GM21723 (cell line): ENCODE data around the gene ITK.

ENCODE experiments used
- ATAC-seq: cut with Tn5 transposase; IDR thresholded peaks from one replicate; pipeline ENCODE4 v1.9.1; 2021; ENCODE audit warnings: mild to moderate bottlenecking, moderate library complexity; ENCODE audit not compliant: unreplicated experiment

ITK gene

DNA sequence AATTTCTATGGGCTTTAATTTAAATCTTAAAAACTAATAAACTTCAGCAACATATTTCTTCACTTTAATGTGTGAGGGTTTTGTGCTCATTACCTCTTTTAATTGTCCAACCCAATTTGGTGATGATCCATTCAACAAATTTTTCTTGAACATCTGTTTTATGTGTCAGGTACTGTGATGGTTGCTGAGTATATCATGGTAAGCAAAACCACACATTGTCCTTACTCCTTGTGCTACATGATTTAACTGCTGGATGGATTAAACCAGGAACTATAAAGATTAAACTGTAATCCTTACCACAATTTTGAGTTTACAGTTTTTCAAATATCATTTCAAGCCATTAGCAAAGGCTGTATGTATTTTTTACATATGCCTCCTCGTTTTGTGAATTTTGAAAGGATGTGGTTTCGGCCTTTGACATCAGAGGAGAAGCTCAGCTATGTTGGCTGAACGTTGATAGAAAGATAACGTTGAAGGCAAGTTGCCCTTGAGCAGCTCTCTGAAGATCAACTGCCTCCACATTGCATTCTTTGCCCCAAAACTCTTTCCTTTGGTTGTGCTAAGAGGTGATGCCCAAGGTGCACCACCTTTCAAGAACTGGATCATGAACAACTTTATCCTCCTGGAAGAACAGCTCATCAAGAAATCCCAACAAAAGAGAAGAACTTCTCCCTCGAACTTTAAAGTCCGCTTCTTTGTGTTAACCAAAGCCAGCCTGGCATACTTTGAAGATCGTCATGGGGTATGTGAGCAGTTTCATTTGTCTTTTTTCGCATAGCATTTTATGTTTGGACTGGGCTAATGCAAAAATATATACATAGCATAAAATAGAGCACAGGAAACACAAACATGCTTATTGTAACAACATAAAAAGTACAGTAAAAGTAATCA is at the start of gene ITK:
ITK (plus strand) TSS at position 467 of the 891 bp plus-strand sequence; CDS start at position 605, 138 bp downstream.
- ATAC-seq: no peak

DNA sequence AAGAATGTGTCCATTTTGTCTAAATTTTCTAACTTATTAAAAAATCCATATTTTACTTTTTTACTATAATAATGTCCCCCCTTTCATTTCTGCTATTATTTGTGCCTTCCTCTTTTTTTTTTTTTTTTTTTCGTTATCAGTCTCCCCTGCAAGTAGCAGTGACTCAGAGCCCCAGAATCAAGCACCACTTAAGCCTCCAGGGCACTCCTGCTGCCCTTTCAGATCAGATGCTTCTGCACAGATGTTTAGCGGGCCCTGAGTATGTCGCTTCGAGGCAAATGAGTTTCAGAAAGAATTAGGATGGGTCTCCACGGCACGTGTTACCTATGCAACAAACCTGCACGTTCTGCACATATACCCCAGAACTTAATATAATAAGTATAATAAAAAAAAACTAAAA is 49.7 kb upstream of the ITK start:
- ATAC-seq: peak; percentile 52

DNA sequence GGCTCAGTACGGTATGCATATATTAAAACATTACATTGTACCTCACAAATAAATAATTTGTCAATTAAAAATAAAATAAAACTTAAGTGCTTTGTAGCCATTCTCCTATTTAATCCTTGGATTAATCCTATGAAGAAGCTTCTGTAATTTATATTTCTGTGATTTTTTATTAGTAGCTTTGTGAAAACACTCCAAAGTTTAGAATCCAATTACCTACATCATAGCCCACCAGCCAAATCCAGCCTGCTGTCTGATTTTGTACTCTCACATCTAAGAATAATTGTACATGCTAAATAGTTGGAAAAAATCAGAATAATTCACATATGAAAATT is 48.4 kb upstream of the ITK start:
- no peak for ATAC-seq

DNA sequence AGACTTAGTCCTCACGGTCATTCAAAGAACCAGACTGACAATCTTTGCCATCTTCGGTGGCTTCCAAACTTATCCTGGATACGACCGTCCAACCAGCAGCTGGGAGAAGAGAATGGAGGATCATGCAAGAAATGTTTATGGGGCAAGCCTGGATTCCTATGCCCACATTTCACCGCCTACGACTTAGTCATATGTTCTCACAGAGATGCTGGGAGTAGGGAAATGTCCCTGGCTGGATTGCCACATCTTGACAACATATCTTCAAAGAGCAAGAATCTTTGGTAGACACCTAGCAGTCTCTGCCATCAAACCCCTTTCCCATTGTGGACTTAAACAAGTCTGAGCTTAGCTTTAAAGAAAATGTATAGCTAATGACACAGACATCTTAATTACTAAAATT is 42.9 kb upstream of the ITK start:
- no peak for ATAC-seq

DNA sequence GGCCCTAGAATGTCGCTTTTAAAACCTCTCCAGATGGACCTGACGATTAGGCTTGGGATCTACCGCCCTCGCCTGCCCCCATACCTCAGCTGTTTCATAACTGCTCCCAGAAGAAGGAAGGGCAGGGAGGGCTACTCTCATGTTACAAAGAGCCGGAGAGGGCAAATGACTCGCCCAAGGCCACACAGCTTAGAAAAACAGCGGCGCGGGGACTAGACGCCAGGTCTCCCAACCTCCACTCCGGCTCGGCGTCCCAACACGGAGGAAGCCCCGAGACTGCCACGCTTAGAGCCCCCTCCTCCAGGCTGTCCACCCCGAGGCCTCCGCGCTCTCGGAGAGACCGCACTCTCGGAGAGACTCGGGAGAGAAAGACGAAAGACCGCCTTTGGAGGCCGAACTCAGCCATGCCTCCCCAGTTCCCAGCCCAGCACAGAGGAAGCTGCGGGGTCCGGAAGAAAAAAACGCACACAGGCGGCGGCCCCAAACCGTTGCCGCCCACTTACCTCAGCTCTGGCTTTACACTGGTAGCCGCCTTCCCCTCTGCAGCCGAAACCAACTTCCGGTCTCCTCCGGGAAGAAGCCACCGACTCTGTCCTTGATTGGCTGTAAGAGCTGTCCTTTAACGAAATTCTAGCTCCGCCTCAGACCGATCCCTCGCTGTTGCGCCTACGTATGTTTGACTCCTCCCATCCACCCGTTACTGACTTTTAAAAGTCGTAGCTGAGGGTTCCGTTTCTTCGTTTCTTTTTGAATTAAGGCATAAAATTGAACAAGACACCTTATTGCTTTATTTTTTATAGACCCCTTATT is 38.1 kb upstream of the ITK start, which contains the start of gene MED7:
MED7 (minus strand) TSS at position 549 of the 810 bp plus-strand sequence. CDS start 3,434 bp downstream, outside the sequence.
- peak; percentile 100 for ATAC-seq

DNA sequence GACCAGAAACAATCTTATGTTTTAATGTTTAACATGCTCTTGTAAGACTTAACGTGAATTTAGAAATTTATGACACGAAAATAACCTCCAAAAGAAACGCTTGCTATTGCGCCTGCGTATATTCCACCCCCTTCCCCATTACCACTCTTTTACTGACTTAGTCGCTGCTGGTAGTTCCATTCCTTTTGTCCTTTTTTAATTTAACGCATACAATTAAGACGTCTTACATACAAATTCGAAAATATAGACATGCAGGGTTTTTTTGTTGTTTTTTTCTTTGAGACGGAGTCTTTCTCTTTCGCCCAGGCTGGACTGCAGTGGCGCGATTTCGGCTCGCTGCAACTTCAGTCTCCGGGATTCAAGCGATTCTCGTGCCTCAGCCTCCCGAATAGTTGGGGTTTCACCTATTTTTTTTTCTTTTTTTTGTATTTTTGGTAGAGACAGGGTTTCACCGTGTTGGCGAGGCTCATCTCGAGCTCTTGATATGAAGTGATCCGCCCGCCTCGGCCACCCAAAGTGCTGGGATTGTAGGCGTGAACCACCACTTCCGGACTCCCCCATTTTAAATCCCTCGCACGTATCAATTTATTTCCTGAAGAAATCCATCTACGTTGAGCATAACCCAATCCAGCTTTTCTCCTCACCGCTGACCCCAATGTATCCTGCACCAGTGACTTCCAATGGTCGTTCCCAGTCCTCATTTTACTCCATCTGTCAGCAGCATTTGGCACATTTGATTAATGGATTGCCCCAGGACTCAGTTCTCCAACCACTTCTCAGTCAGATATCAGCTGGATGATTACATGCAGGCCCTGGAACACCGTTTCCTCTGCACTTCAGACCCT is 37.3 kb upstream of the ITK start:
- peak; percentile 48 for ATAC-seq

DNA sequence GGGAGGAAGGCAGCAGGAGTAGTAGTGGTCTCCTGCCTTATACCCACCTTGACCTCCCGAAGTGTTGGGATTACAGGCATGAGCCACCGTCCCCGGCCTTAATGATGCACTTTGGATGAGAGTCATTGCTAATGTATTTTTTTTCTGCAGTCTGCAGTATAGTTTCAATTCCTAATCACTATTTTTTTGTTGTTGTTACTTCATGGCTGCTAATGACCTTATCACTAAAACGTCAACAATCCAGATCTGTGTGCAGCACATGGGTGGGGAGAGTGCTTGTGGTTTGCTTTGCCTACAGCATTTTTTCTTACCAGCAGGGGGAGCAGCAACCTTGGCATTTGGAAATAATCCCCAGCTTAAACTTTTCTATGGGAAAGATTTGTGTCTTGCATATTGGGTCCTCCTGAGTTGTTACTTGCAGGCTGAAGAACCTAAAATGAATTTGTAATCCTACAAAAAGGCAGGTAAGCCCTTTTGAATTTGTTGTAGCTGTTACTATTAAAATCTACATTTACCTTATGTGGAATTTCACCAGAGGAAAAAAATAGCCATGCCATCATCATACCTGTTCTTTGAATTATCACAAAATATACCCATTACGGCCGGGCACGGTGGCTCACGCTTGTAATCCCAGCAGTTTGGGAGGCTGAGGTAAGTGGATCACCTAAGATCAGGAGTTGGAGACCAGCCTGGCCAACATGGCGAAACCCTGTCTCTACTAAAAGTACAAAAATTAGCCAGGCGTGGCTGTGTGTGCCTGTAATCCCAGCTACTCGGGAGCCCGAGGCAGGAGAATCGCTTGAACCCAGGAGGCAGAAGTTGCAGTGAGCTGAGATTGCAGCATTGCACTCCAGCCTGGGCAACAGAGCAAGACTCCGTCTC is 31.7 kb upstream of the ITK start:
- peak; percentile 70 for ATAC-seq

DNA sequence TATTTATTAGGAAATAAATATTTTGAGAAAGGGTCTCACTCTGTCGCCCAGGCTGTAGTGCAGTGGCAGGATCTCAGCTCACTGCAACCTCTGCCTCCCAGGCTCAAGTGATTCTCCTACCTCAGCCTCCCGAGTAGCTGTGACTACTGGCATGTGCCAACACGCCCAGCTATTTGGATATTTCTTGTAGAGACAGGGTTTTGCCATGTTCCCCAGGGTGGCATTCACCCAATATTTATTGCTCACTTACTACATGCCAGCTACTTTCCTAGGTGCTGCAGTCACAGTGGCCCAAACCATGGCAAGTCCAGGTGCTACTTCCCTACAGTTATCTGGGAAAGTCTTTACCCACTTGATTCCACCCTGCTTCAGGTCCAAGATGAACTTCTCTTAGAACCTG is 29.6 kb upstream of the ITK start:
- ATAC-seq: no peak

DNA sequence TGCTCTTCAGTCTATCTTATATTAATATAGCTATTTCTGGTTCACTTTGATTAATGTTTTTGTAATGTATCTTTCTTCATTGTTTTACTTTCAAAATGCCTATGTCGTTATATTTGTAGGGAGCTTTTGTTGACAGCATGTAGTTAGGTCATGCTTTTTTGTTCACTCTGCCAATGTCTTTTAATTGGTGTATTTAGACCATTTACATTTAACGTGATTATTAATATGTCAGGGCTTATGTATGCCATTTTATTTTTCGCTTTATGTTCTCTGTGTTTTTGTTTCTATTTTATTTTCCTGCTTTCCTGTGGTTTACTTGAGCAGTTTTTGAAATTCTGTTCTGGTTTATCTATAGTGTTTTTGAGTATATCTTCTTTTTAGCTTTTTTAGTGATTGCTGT is 25.3 kb upstream of the ITK start:
- no peak for ATAC-seq

DNA sequence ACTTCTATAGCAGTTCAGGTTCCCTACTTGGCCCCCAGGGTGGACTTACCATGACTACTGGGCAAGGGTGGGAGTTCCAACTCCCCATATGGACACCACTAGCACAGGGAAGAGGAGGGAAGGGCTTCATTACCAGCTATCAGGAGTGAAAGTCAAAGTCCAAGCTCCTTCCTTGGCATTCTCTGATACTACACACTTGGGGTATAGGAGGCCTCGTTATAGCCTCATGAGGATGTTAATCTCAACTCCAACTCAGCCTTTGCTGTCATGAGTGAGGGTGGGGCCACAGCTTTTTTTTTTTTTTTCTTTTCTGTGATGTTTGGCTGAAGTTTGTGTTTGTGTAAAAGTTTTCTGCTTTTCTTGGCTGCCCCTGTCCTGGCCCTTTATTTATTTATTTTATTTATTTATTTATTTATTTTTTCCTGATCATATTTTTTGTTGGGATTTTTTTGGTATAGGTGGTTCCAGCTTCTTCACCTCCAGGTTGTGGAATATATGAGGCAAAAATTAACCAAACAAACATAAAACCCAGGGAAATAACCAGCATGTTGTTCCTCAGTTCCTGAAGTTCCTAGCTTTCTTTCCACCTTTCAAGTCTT is 23.2 kb upstream of the ITK start:
- ATAC-seq: no peak

DNA sequence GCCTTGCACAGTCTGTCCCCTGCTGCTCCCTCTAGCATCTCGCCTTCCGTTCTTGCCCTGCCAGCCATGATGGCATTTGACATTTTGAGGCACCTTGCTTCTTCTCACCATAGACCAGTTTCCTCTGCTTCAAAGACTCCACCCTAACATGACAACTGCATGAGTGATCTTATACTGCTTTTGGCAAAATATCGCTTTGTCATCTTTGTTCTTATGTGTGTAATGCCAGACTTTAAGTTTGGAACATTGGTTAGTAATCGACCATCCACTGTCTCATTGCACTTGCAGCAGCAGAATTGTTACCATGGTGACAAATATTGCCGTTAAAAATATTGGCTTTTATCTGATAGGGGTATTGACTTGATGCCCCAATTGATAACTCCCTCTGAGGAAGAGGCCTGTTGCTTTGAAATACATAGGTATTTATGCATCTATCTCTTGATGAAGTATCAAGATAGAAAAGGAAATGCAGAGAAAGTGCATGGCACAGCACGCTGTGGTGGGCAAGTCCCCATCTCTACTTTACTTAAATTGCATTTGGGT is 21.4 kb upstream of the ITK start:
- no peak for ATAC-seq

DNA sequence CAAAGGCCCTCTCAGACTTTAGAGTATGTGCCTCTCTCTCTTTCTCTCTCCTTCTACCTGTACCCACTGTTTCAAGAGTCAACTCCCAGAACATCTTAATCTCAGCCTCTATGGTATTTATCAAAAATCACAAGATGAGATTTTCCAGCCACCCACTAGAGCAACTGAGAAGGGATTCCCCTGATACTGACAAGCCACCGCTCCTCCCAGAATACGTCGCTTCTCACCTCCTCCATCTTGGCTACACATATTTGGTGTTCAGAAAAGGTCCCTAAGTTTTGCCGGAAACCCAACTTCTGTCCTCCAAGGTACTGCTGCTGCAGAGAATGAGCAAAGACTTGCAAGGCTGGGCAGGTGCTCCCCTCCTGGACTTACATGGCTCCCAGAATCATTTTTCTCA is 20.6 kb upstream of the ITK start:
- ATAC-seq: no peak

DNA sequence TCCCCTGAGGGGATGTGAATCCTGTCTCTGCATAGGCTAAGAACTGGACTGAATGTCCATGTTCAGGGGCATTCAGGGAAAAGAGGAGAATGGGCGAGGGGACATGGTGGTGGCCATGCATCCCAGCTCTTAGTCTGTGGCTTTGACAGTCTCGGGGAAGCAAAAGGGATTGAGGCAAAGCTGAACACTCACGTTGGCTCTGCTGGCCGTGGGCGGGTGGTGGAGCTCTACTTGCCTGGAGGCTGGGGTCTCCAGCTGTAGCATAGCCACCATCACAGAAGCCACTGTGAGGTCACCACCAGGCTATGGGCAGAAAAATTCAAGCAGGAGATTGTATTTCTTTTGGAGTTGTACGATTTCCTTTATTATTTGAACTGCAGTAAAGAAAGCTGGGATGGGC is 18.6 kb upstream of the ITK start:
- ATAC-seq: no peak

DNA sequence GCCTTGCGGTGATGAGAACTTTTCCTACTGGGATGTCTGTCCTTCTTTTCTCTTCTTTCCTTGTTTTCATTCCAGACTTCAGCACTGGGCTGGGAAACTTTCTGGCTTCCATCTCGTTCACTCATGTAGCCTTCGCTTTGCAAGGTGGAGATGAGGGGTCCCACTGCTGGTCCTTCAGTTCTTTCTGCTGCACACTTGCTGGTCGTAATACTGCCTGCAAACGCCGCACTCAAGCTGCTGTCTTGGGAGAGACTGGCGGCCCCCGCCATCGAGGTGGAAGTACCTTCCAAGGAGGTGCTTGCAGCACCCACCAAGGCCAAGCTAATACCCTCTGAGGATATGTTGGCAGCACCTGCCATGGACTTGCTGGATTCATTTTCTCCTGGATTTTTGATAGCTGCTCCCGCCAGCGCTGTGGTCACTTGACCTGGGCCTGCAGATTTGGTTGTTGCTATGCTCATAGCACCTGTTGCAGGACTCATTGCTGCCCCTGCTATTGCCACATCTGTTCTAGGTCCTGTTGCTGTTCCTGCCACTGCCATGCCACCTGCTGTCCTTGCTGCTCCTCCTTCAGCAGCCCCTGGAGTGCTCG is 17.6 kb upstream of the ITK start:
- no peak for ATAC-seq

DNA sequence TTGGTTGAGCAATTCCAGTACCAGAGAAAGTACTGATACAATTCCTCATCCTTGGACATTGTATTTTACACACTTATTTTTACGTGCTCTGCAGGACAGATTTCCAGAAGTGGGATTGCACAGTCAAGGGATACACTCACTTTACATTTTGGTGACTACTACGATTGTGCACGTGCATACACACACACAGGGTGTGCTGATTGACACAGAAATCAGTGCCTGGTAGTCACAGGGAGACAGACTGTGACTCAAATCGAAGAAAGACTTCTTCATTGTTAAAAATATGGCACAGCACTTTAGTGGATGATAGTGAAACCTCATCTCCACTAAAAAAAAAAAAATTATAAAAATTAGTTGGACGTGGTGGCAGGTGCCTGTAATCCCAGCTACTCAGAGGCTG is 16.1 kb upstream of the ITK start:
- ATAC-seq: no peak

DNA sequence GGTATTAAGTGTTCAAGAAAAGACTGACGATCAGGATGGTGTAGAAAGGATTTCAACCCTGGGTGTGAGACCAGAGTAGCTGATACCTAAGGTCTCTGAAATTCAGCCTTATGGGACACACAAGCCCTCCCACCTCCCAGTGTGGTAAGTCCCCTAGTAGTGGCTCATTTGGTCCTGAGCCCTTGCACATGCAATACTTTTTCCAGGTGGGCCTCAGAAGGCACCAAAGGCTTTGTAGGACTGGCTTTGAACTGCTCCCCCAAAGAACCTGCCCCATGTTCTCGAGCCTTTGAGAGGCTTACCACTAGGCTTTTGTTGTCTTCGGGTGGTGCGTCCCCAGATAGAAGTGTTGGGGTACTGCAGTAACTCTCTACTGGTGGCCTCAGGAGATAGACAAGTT is 15.4 kb upstream of the ITK start:
- no peak for ATAC-seq

DNA sequence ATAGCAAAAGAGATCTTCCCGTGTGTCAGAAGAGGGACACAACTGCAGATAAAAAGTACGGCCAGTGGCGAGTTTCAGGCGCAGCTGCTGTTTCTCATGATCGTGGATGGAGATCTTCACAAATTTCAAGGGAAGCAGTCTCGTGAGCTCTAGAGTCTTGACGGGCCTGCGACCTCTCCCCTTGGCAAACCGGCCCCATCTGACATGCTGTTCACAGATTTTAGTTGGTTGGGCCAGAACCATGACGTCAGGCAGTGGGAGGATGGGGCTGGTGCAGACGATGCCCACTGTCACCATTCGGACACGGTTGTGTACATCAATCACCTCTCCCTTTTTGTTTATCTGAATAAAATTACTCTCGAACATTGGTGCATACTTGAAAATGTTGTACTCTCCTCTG is 15.0 kb upstream of the ITK start:
- no peak for ATAC-seq

DNA sequence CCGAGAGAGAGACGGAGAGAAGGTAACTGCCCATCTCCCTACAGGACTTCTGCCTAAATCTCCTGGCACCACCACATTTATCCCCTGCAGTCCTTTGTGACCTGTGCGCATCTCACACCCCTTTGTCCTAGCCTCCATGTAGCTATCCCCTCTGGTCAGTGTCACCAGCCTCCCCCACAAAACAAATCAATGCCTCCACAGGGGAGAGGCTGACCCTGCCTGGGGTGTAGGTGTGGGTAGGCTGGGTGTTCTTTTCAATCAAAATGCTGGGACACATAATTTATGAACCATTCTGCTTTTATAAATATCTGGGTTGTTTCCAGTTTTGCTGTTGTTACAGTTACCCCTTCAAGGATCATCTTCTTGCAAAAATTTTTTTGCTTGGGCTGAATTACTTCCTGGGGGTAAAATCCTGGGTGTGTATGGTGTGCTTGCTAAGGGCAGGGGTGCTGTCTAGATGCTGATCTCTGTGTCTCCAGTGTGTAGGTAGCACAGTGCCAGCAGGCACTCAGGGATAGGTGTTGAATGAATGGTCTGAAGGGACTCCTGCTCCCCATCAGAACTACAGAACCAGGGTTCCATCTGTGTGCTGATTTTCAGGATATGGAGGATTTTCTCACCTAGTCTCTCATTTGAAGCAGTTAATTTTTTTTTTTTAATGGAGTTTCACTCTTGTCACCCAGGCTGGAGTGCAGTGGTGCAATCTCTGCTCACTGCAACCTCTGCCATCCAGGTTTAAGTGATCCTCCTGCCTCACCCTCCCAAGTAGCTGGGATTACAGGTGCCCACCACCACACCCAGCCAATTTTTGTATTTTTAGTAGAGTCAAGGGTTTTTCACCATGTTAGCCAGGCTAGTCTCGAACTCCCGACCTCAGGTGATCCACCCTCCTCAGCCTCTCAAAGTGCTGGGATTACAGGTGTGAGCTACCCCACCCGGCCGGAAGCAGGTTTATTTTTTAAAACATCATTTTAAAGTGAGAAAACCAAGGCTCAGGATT is 14.1 kb upstream of the ITK start, which contains the start of gene GARIN3:
GARIN3 (minus strand) TSS at position 51 of the 1,000 bp plus-strand sequence. CDS start 96 bp downstream, outside the sequence.
- ATAC-seq: no peak
